GM23248 (cell line): ENCODE measurements around the gene RNF151. TPM values are rescaled to one million over a fixed set of nuclear protein-coding genes. Genes with fewer than 3 reads are reported as not detected.

ENCODE experiments used
- DNase-seq: peaks from one replicate; pipeline ENCODE4 v3.0.0-alpha.2; 2015
- H2AFZ ChIP-seq: fragments of 200-600 bp; sonication (generic); 2 replicates; pipeline ENCODE4 v1.6.1; 2016; ENCODE audit warnings: antibody characterized with exemption
- H3F3A ChIP-seq: fragments of 200-600 bp; sonication (generic); 2 replicates; pipeline ENCODE4 v1.6.1; 2016; ENCODE audit warnings: mild to moderate bottlenecking, antibody characterized with exemption, mixed run types; ENCODE audit not compliant: insufficient read depth
- H3K27ac ChIP-seq: fragments of 200-600 bp; sonication (generic); 2 replicates; pipeline ENCODE4 v1.5.1; 2016; ENCODE audit warnings: mild to moderate bottlenecking
- H3K27me3 ChIP-seq: fragments of 200-600 bp; sonication (generic); replicated peaks from 2 replicates; pipeline ENCODE4 v1.6.1; 2016; ENCODE audit warnings: mild to moderate bottlenecking; ENCODE audit not compliant: insufficient read depth
- H3K36me3 ChIP-seq: fragments of 200-600 bp; sonication (generic); 2 replicates; pipeline ENCODE4 v1.6.1; 2016; ENCODE audit warnings: low read depth, mild to moderate bottlenecking
- H3K4me1 ChIP-seq: fragments of 200-600 bp; sonication (generic); 2 replicates; pipeline ENCODE4 v1.6.1; 2016; ENCODE audit warnings: mild to moderate bottlenecking; ENCODE audit not compliant: insufficient read depth
- H3K4me2 ChIP-seq: fragments of 200-600 bp; sonication (generic); one replicate; pipeline ENCODE4 v1.6.1; 2016; ENCODE audit warnings: mild to moderate bottlenecking; ENCODE audit not compliant: unreplicated experiment
- H3K4me3 ChIP-seq: fragments of 200-600 bp; sonication (generic); 2 replicates; pipeline ENCODE4 v1.5.1; 2016; ENCODE audit warnings: mild to moderate bottlenecking
- H3K79me2 ChIP-seq: fragments of 200-600 bp; sonication (generic); 2 replicates; pipeline ENCODE4 v1.6.1; 2016; ENCODE audit warnings: mild to moderate bottlenecking; ENCODE audit not compliant: insufficient read depth
- H3K9ac ChIP-seq: fragments of 200-600 bp; sonication (generic); 2 replicates; pipeline ENCODE4 v1.6.1; 2016; ENCODE audit warnings: mild to moderate bottlenecking
- H3K9me2 ChIP-seq: fragments of 200-600 bp; sonication (generic); 2 replicates; pipeline ENCODE4 v1.6.1; 2016; ENCODE audit warnings: mixed run types, mild to moderate bottlenecking, moderate library complexity; ENCODE audit not compliant: insufficient read depth
- H3K9me3 ChIP-seq: fragments of 200-600 bp; sonication (generic); one replicate; pipeline ENCODE4 v1.6.1; 2017; ENCODE audit warnings: low read depth
- H4K20me1 ChIP-seq: fragments of 200-600 bp; sonication (generic); 2 replicates; pipeline ENCODE4 v1.6.0; 2016; ENCODE audit not compliant: insufficient read depth
- EZH2 ChIP-seq: fragments of 200-600 bp; sonication (generic); IDR thresholded peaks from 2 replicates; pipeline ENCODE4 v1.6.1; 2018; ENCODE audit warnings: antibody characterized with exemption, mild to moderate bottlenecking; ENCODE audit not compliant: insufficient read depth, poor library complexity, severe bottlenecking
- EZH2phosphoT487 ChIP-seq: fragments of 200-600 bp; sonication (generic); IDR thresholded peaks from 2 replicates; pipeline ENCODE4 v1.6.1; 2018; ENCODE audit warnings: antibody characterized with exemption, moderate library complexity, mild to moderate bottlenecking, low read depth; ENCODE audit not compliant: insufficient read depth
- WGBS, 2 experiments: methylation state at CpG; one replicate each; pipeline ENCODE4 v1.1.6; 2015 to 2017; ENCODE audit warnings: low lambda C conversion rate in 2 of 2, low coverage in 1 of 2; ENCODE audit errors: missing lambda C conversion rate in 2 of 2; 5-methylcytosine and 5-hydroxymethylcytosine counted together
- in situ Hi-C: fragments of 300-500 bp; cut with MboI; formaldehyde crosslinking; loops from 2 replicates; pipeline ENCODE4 v1.15.0; 2020
- polyA plus RNA-seq: library from polyadenylated mRNA; unstranded; fragments of >200 nt; fragmentation: Nextera tagmentation; extraction: Ambion mirVana; gene quantifications from 2 replicates; pipeline ENCODE4 v1.2.1, GENCODE V29; 2016
- total RNA-seq: library from RNA; depleted of rRNA; stranded (reverse); fragments of >200 nt; shearing (Covaris generic); gene quantifications from 2 replicates; pipeline ENCODE4 v1.2.3, GENCODE V29; 2014

Gene RNF151
- total and polyA plus RNA-seq, 2 experiments from 2014 or later: 0.25 TPM; not detected in 1

- TF ChIP-seq EZH2phosphoT487 (no peak), EZH2 (no peak)
Measured at GRCh38 chr16:1946495-1947368, 19.9 kb upstream of the RNF151 start.

GRCh38 chr16:1947369-1947670, 19.3 kb upstream of the RNF151 start:
- in situ Hi-C loops: no loop called here
- H3F3A ChIP-seq: no peaks in the 10 kb centered on the region
- no peak overlapping the region for H3K4me3 ChIP-seq
- no peaks in the 10 kb centered on the region for H3K9me3 ChIP-seq
- H3K27ac ChIP-seq: no peak overlapping the region
- no peaks in the 10 kb centered on the region for H4K20me1 ChIP-seq
- H3K9me2 ChIP-seq: no peaks in the 10 kb centered on the region
- H3K9ac ChIP-seq: no peak overlapping the region
- no peaks in the 10 kb centered on the region for H3K36me3 ChIP-seq
- no peak overlapping the region for H3K4me2 ChIP-seq
- TF ChIP-seq EZH2phosphoT487 (no peak), EZH2 (no peak)
- 73 to 78% methylated on average over 9 of the region's 9 CpGs for WGBS, 2 experiments
- no peaks in the 10 kb centered on the region for H3K79me2 ChIP-seq
- H3K4me1 ChIP-seq: no peaks in the 10 kb centered on the region
- no peak for DNase-seq
- H3K27me3 ChIP-seq: no peaks in the 10 kb centered on the region
- no peak overlapping the region for H2AFZ ChIP-seq

More at GRCh38 chr16:1946495-1947368, 19.9 kb upstream of the RNF151 start:
- no peaks in the 10 kb centered on the region for H4K20me1 ChIP-seq
- no peaks in the 10 kb centered on the region for H3K9me3 ChIP-seq
- H2AFZ ChIP-seq: no peak overlapping the region
- no peaks in the 10 kb centered on the region for H3K36me3 ChIP-seq
- no peak for DNase-seq
- no peaks in the 10 kb centered on the region for H3K4me1 ChIP-seq
- no peak overlapping the region for H3K4me2 ChIP-seq
- H3K4me3 ChIP-seq: no peak overlapping the region
- H3F3A ChIP-seq: no peaks in the 10 kb centered on the region
- 84 to 87% methylated on average over 33 of the region's 38 CpGs for WGBS, 2 experiments
- H3K79me2 ChIP-seq: no peaks in the 10 kb centered on the region
- no peak overlapping the region for H3K27ac ChIP-seq
- in situ Hi-C loops: no loop called here
- no peak overlapping the region for H3K9ac ChIP-seq
- H3K27me3 ChIP-seq: no peaks in the 10 kb centered on the region
- no peaks in the 10 kb centered on the region for H3K9me2 ChIP-seq

- Histone ChIP-seq H3K4me1 (no peaks in the 10 kb centered on the region), H3K27me3 (no peaks in the 10 kb centered on the region), H2AFZ (no peak overlapping the region), H3K9me3 (no peaks in the 10 kb centered on the region), H3F3A (no peaks in the 10 kb centered on the region), H3K4me2 (no peak overlapping the region), H3K36me3 (no peaks in the 10 kb centered on the region), H3K9me2 (no peaks in the 10 kb centered on the region), H3K79me2 (no peaks in the 10 kb centered on the region), H4K20me1 (no peaks in the 10 kb centered on the region), H3K4me3 (no peak overlapping the region), H3K27ac (no peak overlapping the region), H3K9ac (no peak overlapping the region)
- in situ Hi-C loops: no loop called here
- TF ChIP-seq EZH2 (no peak), EZH2phosphoT487 (no peak)
- DNase-seq: no peak
- 77 to 78% methylated on average over 8 to 11 of the region's 11 CpGs for WGBS, 2 experiments
Measured at GRCh38 chr16:1949507-1949906, 17.1 kb upstream of the RNF151 start.

DNA sequence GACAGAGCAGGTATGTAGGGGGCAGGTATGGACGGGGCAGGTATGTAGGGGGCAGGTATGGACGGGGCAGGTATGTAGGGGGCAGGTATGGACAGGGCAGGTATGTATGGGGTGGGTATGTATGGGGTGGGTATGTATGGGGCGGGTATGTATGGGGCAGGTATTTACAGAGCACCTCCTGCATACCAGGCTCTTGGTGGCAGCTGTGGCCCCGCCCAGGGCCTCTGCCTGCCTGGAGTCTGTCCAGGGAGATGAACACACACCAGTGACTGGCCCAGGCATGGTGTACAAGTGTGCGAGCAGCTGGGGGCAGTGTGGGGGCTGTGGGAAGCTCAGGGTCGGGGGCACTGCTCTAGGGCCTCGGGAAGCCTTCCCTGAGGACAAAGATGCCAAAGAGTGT, 16.6 kb upstream of the RNF151 start:
- no peak overlapping the region for H3K27ac ChIP-seq
- in situ Hi-C loops: no loop called here
- H3K4me2 ChIP-seq: no peak overlapping the region
- H3K4me3 ChIP-seq: no peak overlapping the region
- no peak overlapping the region for H2AFZ ChIP-seq
- no peaks in the 10 kb centered on the region for H3F3A ChIP-seq
- no peaks in the 10 kb centered on the region for H4K20me1 ChIP-seq
- no peaks in the 10 kb centered on the region for H3K4me1 ChIP-seq
- WGBS, 2 experiments: 39 to 68% methylated on average over 2 to 7 of the region's 7 CpGs
- TF ChIP-seq EZH2phosphoT487: no peak
- no peaks in the 10 kb centered on the region for H3K27me3 ChIP-seq
- H3K9me3 ChIP-seq: no peaks in the 10 kb centered on the region
- no peak overlapping the region for H3K9ac ChIP-seq
- no peaks in the 10 kb centered on the region for H3K36me3 ChIP-seq
- no peaks in the 10 kb centered on the region for H3K79me2 ChIP-seq
- no peaks in the 10 kb centered on the region for H3K9me2 ChIP-seq
- peak; percentile 28 for DNase-seq

DNA sequence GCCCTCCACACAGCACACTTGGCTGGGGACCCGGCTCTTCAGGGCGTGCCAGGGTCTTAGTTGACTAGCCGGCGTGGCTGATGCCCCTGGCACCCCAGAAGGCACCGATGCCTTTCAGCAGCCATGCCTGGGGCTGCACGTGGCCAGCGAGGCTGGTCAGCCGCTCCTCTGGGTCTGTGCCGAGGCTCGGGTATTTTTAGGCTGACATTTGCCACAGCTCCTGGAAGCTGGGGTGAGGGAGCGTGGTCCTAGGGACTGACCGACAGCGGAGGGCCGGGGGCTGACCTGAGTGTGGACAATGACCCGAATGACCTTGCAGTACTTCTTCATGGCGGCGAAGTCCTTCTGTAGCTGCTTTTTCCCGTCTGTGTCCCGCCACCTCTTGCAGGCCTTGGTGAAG, 16.1 kb upstream of the RNF151 start:
- DNase-seq: no peak
- no peaks in the 10 kb centered on the region for H3F3A ChIP-seq
- H3K9me2 ChIP-seq: no peaks in the 10 kb centered on the region
- 82 to 83% methylated on average over 19 of the region's 19 CpGs for WGBS, 2 experiments
- no peaks in the 10 kb centered on the region for H3K27me3 ChIP-seq
- H3K36me3 ChIP-seq: no peaks in the 10 kb centered on the region
- H3K9me3 ChIP-seq: no peaks in the 10 kb centered on the region
- no peak overlapping the region for H2AFZ ChIP-seq
- no peak overlapping the region for H3K27ac ChIP-seq
- in situ Hi-C loops: no loop called here
- no peak overlapping the region for H3K4me2 ChIP-seq
- H3K9ac ChIP-seq: no peak overlapping the region
- H3K4me1 ChIP-seq: no peaks in the 10 kb centered on the region
- H3K4me3 ChIP-seq: no peak overlapping the region
- no peak for TF ChIP-seq EZH2phosphoT487
- TF ChIP-seq EZH2: no peak
- H4K20me1 ChIP-seq: no peaks in the 10 kb centered on the region
- no peaks in the 10 kb centered on the region for H3K79me2 ChIP-seq
